ENCODE results near the gene TMEM273.

Gene TMEM273

GRCh38 chr10:49175587-49176309 lies 12.4 kb downstream of the TMEM273 start:
- DNase-seq = no peak

GRCh38 chr10:49174926-49175500 lies 13.2 kb downstream of the TMEM273 start:
- DNase-seq = no peak

GRCh38 chr10:49174261-49174925 lies 13.8 kb downstream of the TMEM273 start:
- no peak for DNase-seq

- DNase-seq = no peak
These were observed 14.3 kb downstream of the TMEM273 start for GRCh38 chr10:49173853-49174252.

- DNase-seq = no peak
These were observed 14.9 kb downstream of the TMEM273 start for GRCh38 chr10:49173201-49173772.

- DNase-seq = no peak
These were observed 15.4 kb downstream of the TMEM273 start for GRCh38 chr10:49172777-49173132.

- DNase-seq = no peak
These were observed 16.0 kb downstream of the TMEM273 start for GRCh38 chr10:49172061-49172776.

- DNase-seq = no peak
These were observed 16.7 kb downstream of the TMEM273 start for GRCh38 chr10:49171326-49172060.

- no peak for DNase-seq
These were observed 17.4 kb downstream of the TMEM273 start for GRCh38 chr10:49170632-49171325.

- DNase-seq = no peak
These were observed 18.4 kb downstream of the TMEM273 start for GRCh38 chr10:49169776-49170175.

- no peak for DNase-seq
These were observed 19.2 kb downstream of the TMEM273 start for GRCh38 chr10:49168831-49169500.

- DNase-seq = no peak
These were observed 20.0 kb downstream of the TMEM273 start for GRCh38 chr10:49168171-49168540.

- no peak for DNase-seq
These were observed 20.6 kb downstream of the TMEM273 start for GRCh38 chr10:49167425-49168170.

GRCh38 chr10:49166484-49167400 lies 21.4 kb downstream of the TMEM273 start:
- DNase-seq = no peak

GRCh38 chr10:49165821-49166483 lies 22.2 kb downstream of the TMEM273 start:
- DNase-seq = no peak

GRCh38 chr10:49165259-49165658 lies 22.9 kb downstream of the TMEM273 start:
- no peak for DNase-seq

- DNase-seq = no peak
These were observed 23.5 kb downstream of the TMEM273 start for GRCh38 chr10:49164559-49165188.

- DNase-seq = no peak
These were observed 24.4 kb downstream of the TMEM273 start for GRCh38 chr10:49163741-49164140.

Data from NCI-H748 treated with DMSO at 0.1 percent for 48 hours (cell line).